GM12892 (cell line): ENCODE results near the gene LAT.

Experiments
- POLR2A ChIP-seq: IDR thresholded peaks from 2 replicates; pipeline ENCODE4 v1.6.1; 2011; ENCODE audit warnings: low read depth, low read length, control low read depth
- POLR2AphosphoS5 ChIP-seq: IDR thresholded peaks from 2 replicates; pipeline ENCODE4 v1.6.1; 2011; ENCODE audit warnings: low read depth, low read length, control low read depth
- TAF1 ChIP-seq: IDR thresholded peaks from 2 replicates; pipeline ENCODE4 v1.6.1; 2011; ENCODE audit warnings: low read depth, mild to moderate bottlenecking, control low read depth, low read length, borderline replicate concordance

DNA sequence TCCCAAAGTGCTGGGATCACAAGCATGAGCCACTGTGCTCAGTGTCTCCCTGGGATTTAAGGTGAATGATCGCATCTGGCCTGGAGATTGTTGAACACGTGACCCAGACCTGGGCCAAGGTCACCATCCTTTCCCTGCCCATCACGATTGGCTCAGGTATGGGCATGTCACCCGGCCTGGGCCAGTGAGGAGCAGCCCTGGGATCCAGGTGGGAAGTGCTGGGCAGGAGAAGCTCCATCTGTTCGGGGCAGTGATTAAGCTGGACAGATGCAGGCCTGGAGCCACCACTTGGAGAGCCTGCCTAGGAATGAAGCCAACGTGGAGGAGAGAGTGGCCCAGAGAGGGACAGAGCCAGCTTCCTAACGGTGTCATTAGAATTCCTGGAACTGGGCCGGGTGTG lies 6.8 kb downstream of the LAT start:
- TF ChIP-seq POLR2AphosphoS5 (no peak), POLR2A (no peak), TAF1 (no peak)
